ENCODE results near the gene TMEM229B.

DNA sequence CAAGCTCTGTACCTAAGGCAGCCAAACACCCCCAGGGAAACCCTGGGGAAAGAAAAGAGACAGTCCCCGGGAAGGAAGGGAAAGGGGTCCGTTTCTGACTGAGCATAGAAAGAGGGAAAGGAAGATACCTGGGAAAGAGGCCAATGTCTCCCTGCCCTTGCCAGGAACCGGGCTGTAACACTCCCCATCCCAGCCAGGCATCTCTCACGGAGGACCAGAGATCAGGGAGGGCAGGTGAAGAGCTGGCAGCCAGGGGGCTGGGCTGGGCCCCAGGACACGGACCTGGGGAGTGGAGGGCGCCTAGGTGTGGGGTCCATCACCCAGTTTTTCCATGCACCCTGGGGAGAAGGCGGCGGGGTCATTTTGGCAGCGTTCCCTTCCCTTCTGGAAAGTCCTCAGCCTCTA lies 25.7 kb upstream of the TMEM229B start:
- no peak for TF ChIP-seq CTCF (IDR thresholded peaks at IDR 0.05)
- no peak for TF ChIP-seq POLR2A (IDR thresholded peaks at IDR 0.05)
- TF ChIP-seq POLR2AphosphoS5 (IDR thresholded peaks at IDR 0.05; ENCODE audit: insufficient read depth in 1 of 2, low read depth in 1 of 2) = no peak

All from vagina (tissue), 2 donors.